IMR-90 (cell line): ENCODE data around the gene SCFD1. TPM values are rescaled to one million over a fixed set of nuclear protein-coding genes. Genes with fewer than 3 reads are reported as not detected.
A peak's percentile ranks its signal among the peaks of the same experiment; 100 is the strongest.

Experiments used
- ATAC-seq: fragments of 200-7000 bp; cut with Tn5 transposase; 2 replicates; pipeline ENCODE4 v1.9.1; 2020; ENCODE audit warnings: low read depth, mild to moderate bottlenecking, moderate library complexity
- BruUV-seq: library from RNA; stranded (reverse); fragments of 400-500 nt; replicated peaks from 2 replicates; lab custom pipeline; 2021; lab: Mats Ljungman, UMichigan
- CTCF ChIA-PET: fragments of 300-600 bp; formaldehyde crosslinking; extraction: SDS; loops from one replicate; lab custom pipeline; 2021; ENCODE audit warnings: antibody characterized with exemption; lab: Yijun Ruan, JAX
- POLR2A ChIA-PET: fragments of 300-600 bp; sonication (Branson Sonifier 250); formaldehyde crosslinking; loops from one replicate; lab custom pipeline; 2022; ENCODE audit warnings: antibody characterized with exemption; ENCODE audit not compliant: unreplicated experiment; lab: Charles Lee
- DNase-seq: peaks from one replicate; pipeline ENCODE4 v3.0.0; 2013
- H2AFZ ChIP-seq: replicated peaks from 2 replicates; pipeline ENCODE3; 2013; ENCODE audit warnings: low read length, mild to moderate bottlenecking; ENCODE audit not compliant: poor library complexity
- H2AK5ac ChIP-seq: 2 replicates; pipeline ENCODE4 v1.6.1; 2013; ENCODE audit warnings: low read depth, low read length, inconsistent platforms
- H2AK9ac ChIP-seq: replicated peaks from 2 replicates; pipeline ENCODE3; 2013; ENCODE audit warnings: mild to moderate bottlenecking, low read depth, low read length, moderate library complexity; ENCODE audit not compliant: poor library complexity
- H2BK120ac ChIP-seq: 2 replicates; pipeline ENCODE4 v1.6.1; 2013; ENCODE audit warnings: low read depth, low read length, inconsistent platforms
- H2BK15ac ChIP-seq: 3 replicates; pipeline ENCODE4 v1.6.1; 2013; ENCODE audit warnings: low read depth, low read length, inconsistent platforms
- H2BK20ac ChIP-seq: 2 replicates; pipeline ENCODE4 v1.6.1; 2013; ENCODE audit warnings: low read depth, mild to moderate bottlenecking, inconsistent platforms, low read length, moderate library complexity
- H2BK5ac ChIP-seq: 2 replicates; pipeline ENCODE4 v1.6.1; 2013; ENCODE audit warnings: mild to moderate bottlenecking, low read depth, low read length, inconsistent platforms; ENCODE audit not compliant: poor library complexity, severe bottlenecking
- H3K14ac ChIP-seq: replicated peaks from 2 replicates; pipeline ENCODE4 v1.6.1; 2013; ENCODE audit warnings: low read depth, low read length, inconsistent platforms
- H3K18ac ChIP-seq: 2 replicates; pipeline ENCODE4 v1.6.1; 2013; ENCODE audit warnings: low read depth, low read length, control low read depth
- H3K23ac ChIP-seq: 2 replicates; pipeline ENCODE4 v1.6.1; 2013; ENCODE audit warnings: low read depth, low read length, inconsistent platforms
- H3K27ac ChIP-seq: 2 replicates; pipeline ENCODE4 v1.5.1; 2013; ENCODE audit warnings: mild to moderate bottlenecking, control low read depth, low read length; ENCODE audit not compliant: insufficient read depth
- H3K27me3 ChIP-seq: 2 replicates; pipeline ENCODE4 v1.6.1; 2013; ENCODE audit warnings: low read length; ENCODE audit not compliant: control insufficient read depth, insufficient read depth
- H3K36me3 ChIP-seq: 2 replicates; pipeline ENCODE4 v1.6.1; 2013; ENCODE audit warnings: low read length, mixed read lengths; ENCODE audit not compliant: control insufficient read depth, insufficient read depth
- H3K4ac ChIP-seq: 2 replicates; pipeline ENCODE4 v1.6.1; 2013; ENCODE audit warnings: low read depth, low read length, inconsistent platforms
- H3K4me1 ChIP-seq: 2 replicates; pipeline ENCODE4 v1.6.1; 2013; ENCODE audit warnings: low read length, mixed read lengths; ENCODE audit not compliant: control insufficient read depth, insufficient read depth
- H3K4me2 ChIP-seq: 2 replicates; pipeline ENCODE4 v1.6.1; 2013; ENCODE audit warnings: low read depth, mild to moderate bottlenecking, control low read depth, low read length, moderate library complexity
- H3K4me3 ChIP-seq: 2 replicates; pipeline ENCODE4 v1.5.1; 2013; ENCODE audit warnings: low read depth, mild to moderate bottlenecking, control low read depth, low read length, moderate library complexity; ENCODE audit not compliant: insufficient read depth
- H3K56ac ChIP-seq: 2 replicates; pipeline ENCODE4 v1.6.1; 2013; ENCODE audit warnings: low read length, inconsistent platforms; ENCODE audit not compliant: insufficient read depth; ENCODE audit errors: extremely low read depth
- H3K79me1 ChIP-seq, 2 experiments: 2 replicates each; pipeline ENCODE4 v1.6.1; 2013; ENCODE audit warnings: low read length in 2 of 2, inconsistent platforms in 1 of 2, low read depth in 1 of 2
- H3K9ac ChIP-seq: 2 replicates; pipeline ENCODE4 v1.6.1; 2013; ENCODE audit warnings: low read depth, low read length, control low read depth
- H3K9me1 ChIP-seq: 2 replicates; pipeline ENCODE4 v1.6.1; 2013; ENCODE audit warnings: low read length, inconsistent platforms; ENCODE audit not compliant: insufficient read depth
- H3K9me3 ChIP-seq: 2 replicates; pipeline ENCODE4 v1.6.1; 2013; ENCODE audit warnings: low read length; ENCODE audit not compliant: control insufficient read depth, insufficient read depth
- H4K20me1 ChIP-seq: 2 replicates; pipeline ENCODE4 v1.6.1; 2013; ENCODE audit warnings: low read length, inconsistent platforms; ENCODE audit not compliant: insufficient read depth
- H4K5ac ChIP-seq: 2 replicates; pipeline ENCODE4 v1.6.1; 2013; ENCODE audit warnings: mild to moderate bottlenecking, low read depth, low read length, control low read depth
- H4K8ac ChIP-seq, 2 experiments: 2 replicates each; pipeline ENCODE4 v1.6.1; 2013; ENCODE audit warnings: low read depth in 2 of 2, low read length in 2 of 2, control low read depth in 1 of 2, inconsistent platforms in 1 of 2
- H4K91ac ChIP-seq: 2 replicates; pipeline ENCODE4 v1.6.1; 2013; ENCODE audit warnings: low read depth, low read length, inconsistent platforms; ENCODE audit not compliant: insufficient read depth
- BHLHE40 ChIP-seq: fragments of 150-350 bp; IDR thresholded peaks from 2 replicates; pipeline ENCODE4 v1.6.1; 2016; ENCODE audit warnings: mild to moderate bottlenecking, low read depth, low read length
- POLR2A ChIP-seq: IDR thresholded peaks from 2 replicates; pipeline ENCODE4 v1.6.1; 2012; ENCODE audit warnings: mild to moderate bottlenecking, low read depth, low read length
- WGBS, 2 experiments: methylation state at CpG; one replicate each; pipeline versions ENCODE4 v1.1.5 to v1.1.7; 2013; ENCODE audit warnings: missing lambda C conversion rate in 2 of 2; ENCODE audit not compliant: insufficient read length in 1 of 2; ENCODE audit errors: extremely low coverage in 2 of 2; 5-methylcytosine and 5-hydroxymethylcytosine counted together
- dilution Hi-C: fragments of 300-500 bp; cut with HindIII; formaldehyde crosslinking; loops from one replicate; pipeline ENCODE4 v1.14.3; 2018; ENCODE audit warnings: low sequenced_read_pairs; ENCODE audit not compliant: unreplicated experiment
- in situ Hi-C: fragments of 300-500 bp; cut with MboI; formaldehyde crosslinking; loops from 3 replicates; pipeline ENCODE4 v1.14.3; 2019; ENCODE audit warnings: low sequenced_read_pairs, inconsistent platforms, mixed read lengths
- intact Hi-C: fragments of 100-400 bp; cut with micrococcal nuclease; formaldehyde crosslinking; loops from 2 replicates; pipeline ENCODE4 v1.10.0; 2022
- polyA plus RNA-seq, 3 experiments: library from polyadenylated mRNA; depleted of rRNA; stranded (reverse); fragments of >200 nt; gene quantifications; 2 replicates each; pipeline ENCODE4 v1.2.3, GENCODE V29; 2012; ENCODE audit warnings: low replicate concordance in 1 of 3
- total RNA-seq: library from RNA; depleted of rRNA; stranded (reverse); fragments of >200 nt; gene quantifications from 2 replicates; pipeline ENCODE4 v1.2.3, GENCODE V29; 2012
- TF ChIP-seq, protein P1 (sequence below): fragments of 150-350 bp; IDR thresholded peaks from 2 replicates; pipeline ENCODE4 v1.6.1; 2017; ENCODE audit warnings: mild to moderate bottlenecking, antibody characterized with exemption, low read length, low read depth

SCFD1 gene
- total and polyA plus RNA-seq, 2 of the 4 experiments (the other 2 are of a cell fraction) = 51.4 to 74.0 TPM

DNA sequence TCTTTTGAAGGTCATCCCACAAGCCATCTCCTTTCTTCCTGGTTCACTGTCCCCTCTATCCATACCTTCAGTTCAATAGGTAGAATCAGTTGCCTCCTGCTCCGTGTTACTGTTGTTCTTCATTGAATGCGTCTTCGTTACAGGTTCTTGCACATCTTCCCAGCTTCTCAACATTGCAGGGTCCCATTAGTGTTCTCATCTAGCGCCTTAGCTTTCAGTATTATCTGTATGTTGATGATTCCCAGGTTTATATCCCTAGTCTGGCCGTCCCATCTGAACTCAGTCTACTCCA lies 2.0 kb downstream of the SCFD1 start:
- ATAC-seq = no peak
- no peak overlapping the region for H3K18ac ChIP-seq
- no peak for DNase-seq
- TF ChIP-seq, protein P1, sequence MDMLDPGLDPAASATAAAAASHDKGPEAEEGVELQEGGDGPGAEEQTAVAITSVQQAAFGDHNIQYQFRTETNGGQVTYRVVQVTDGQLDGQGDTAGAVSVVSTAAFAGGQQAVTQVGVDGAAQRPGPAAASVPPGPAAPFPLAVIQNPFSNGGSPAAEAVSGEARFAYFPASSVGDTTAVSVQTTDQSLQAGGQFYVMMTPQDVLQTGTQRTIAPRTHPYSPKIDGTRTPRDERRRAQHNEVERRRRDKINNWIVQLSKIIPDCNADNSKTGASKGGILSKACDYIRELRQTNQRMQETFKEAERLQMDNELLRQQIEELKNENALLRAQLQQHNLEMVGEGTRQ = no peak
- no peak for TF ChIP-seq BHLHE40
- no peak for TF ChIP-seq POLR2A
- peaks cover 7 to 49% of the 10 kb centered on the region in 2 experiments; a peak in 3 of 4 replicates for H3K79me1 ChIP-seq
- no peak overlapping the region for H2AK5ac ChIP-seq
- peaks cover 2% of the 10 kb centered on the region; the same call in 1 of the 2 replicates for H3K36me3 ChIP-seq
- no peak overlapping the region for H2BK120ac ChIP-seq
- intact Hi-C loops = loop anchor here (5.0 kb wide), 1 partner anchor 62 kb away; no protein-coding TSS in a partner anchor
- H2AFZ ChIP-seq = no peak overlapping the region
- no peak overlapping the region for H4K5ac ChIP-seq
- no peak overlapping the region for H3K4ac ChIP-seq
- no peak overlapping the region for H4K91ac ChIP-seq
- no peak overlapping the region for H2BK15ac ChIP-seq
- H3K14ac ChIP-seq = peak overlapping the region; percentile 64; the same call in 1 of the 2 replicates
- H3K9me3 ChIP-seq = no peaks in the 10 kb centered on the region
- no CpG with 5 or more reads among the region's 5 CpGs for WGBS, 2 experiments
- peaks cover 30% of the 10 kb centered on the region; the same call in 1 of the 2 replicates for H4K20me1 ChIP-seq
- no peaks in the 10 kb centered on the region for H3K27me3 ChIP-seq
- no peak overlapping the region for H2AK9ac ChIP-seq
- dilution Hi-C loops = no loop called here
- in situ Hi-C loops = no loop called here
- H3K9me1 ChIP-seq = peaks cover 13% of the 10 kb centered on the region
- no peak overlapping the region for H3K9ac ChIP-seq
- peak overlapping the region; percentile 40; the same call in 1 of the 2 replicates for H3K4me2 ChIP-seq
- H3K27ac ChIP-seq = no peak overlapping the region
- peaks cover 3% of the 10 kb centered on the region for H3K4me1 ChIP-seq
- H3K56ac ChIP-seq = no peak overlapping the region
- ChIA-PET CTCF (no interaction called here), POLR2A (no interaction called here)
- H3K4me3 ChIP-seq = no peak overlapping the region
- H2BK5ac ChIP-seq = no peak overlapping the region
- no peak overlapping the region for H2BK20ac ChIP-seq
- no TSS peak for BruUV-seq
- peak overlapping the region; percentile 37; the same call in 1 of the 2 replicates for H3K23ac ChIP-seq
- no peak overlapping the region for H4K8ac ChIP-seq
